GM19099 (cell line): ENCODE measurements around the gene INO80D.

Source experiments
- POLR2A ChIP-seq: IDR thresholded peaks from 3 replicates; pipeline ENCODE4 v1.6.1; 2011; ENCODE audit warnings: low read depth; ENCODE audit not compliant: insufficient read length; ENCODE audit errors: extremely low read depth

The INO80D gene

DNA sequence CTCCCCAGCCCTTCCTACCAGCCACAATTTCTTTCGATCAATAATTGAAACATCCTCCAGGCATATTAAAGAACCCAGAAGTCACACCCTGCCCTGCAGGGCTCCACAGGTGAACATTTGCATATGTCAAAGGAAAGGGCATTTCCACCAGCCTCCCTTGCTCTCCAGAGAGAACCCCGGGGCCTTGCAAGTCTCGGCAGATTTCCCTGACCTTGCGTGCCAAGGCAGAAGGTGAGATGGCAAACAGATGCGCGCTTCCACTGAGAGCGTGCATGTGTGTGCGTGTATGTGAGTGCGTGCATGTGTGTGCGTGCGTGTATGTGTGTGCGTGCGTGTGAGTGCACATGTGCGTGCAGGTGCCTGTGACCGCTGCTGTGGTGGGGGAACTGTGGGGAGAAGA lies 120.3 kb downstream of the INO80D start:
- no peak for TF ChIP-seq POLR2A

DNA sequence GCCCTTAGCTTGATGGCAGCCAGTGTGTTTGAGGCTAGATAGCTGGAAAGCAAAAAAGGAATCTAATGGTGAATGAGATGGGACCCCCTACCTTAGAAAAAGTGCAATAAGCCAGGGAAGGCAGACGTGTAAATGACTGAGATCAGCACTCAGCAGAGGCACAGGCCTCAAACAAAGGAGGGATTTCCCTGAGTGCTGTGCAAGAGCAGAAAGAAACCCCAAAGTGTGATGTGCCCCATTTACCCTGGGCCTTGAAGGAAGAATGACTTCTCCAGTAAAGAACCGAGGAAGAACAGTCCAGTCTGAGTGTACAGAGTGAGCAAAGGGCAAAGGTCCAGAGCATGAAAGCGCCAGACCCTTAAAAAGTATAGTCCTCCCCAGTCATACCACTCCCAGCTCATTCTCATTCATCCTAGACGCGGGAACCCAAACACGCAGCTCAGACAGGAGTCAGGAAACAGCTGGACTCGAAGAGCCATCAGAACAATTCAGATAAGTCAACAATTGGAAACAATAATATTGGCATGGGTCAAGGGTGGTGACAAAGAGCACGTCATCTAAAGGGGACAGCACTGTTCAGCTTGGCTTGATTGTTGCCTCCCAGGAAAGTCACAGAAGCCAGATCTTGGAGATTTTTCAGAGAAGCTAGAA lies 121.7 kb downstream of the INO80D start:
- no peak for TF ChIP-seq POLR2A

DNA sequence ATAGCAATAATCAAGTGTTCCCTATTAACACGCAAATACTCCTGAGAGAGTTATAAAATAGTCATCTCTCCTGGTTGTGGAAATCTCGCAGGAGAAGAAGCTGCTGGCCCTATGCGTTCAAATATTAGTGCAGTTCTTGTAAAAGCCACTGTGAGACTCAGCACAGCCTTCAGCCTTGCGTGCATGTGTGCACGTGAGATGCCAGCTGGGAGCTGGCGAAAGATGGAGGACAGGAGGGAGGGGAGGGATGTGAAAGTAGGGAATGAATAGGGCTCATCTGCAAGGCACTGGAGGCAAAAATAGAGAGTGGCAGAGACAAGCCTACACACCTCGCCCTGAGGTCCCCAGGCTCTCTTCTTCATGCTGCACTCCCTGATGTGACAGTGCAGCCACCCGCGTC lies 126.5 kb downstream of the INO80D start:
- no peak for TF ChIP-seq POLR2A

DNA sequence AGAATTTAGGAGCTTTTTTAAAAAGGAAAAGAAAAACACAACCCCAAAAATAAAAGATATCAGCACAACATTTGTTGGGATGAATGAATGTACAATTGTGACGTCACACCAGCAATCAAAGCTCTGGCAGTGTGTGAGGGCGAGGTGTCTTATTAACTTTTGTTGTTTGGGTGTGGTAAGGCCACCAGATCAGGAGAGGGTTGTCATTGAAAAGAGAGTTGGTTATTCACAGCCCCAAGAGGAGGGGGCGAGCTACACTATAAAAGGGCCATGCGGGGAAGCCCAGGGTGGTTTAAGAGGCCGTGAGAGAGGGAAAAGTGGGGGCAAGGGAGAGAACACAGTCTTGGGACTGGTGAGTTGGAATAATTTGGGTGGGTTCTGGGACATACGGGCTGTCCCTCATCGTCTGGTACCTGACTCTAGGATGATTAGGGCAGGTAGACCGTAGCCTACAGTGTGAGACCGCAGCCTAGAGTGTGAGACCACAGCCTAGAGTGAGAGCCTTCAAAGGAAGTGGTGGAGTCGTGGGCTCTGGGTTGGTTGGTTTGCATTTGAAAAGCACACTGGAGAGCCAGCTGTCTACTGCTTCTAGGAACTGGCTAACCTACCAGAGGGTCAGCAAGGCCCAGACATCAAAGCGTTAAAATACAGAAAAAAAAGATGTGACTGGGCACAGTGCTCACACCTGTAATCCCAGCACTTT lies 128.4 kb downstream of the INO80D start:
- TF ChIP-seq POLR2A: no peak

DNA sequence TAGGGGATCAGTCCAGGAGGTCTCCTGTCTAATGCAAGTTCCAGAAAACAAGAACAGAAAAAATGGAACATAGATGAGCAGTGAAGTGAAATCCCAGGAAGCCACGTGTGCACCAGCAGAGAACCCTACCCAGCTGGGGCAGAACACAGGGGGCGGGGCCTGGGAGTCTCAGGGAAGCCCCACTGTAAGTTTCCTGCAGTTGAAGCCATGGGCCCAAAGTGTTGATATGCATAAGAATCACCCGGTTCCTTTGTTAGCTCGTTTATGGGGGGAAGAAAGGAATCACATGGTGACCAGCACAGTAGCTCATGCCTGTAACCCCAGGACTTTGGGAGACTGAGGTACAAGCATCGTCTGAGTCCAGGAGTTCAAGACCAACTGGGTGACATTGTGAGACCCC lies 131.3 kb downstream of the INO80D start:
- TF ChIP-seq POLR2A: no peak

DNA sequence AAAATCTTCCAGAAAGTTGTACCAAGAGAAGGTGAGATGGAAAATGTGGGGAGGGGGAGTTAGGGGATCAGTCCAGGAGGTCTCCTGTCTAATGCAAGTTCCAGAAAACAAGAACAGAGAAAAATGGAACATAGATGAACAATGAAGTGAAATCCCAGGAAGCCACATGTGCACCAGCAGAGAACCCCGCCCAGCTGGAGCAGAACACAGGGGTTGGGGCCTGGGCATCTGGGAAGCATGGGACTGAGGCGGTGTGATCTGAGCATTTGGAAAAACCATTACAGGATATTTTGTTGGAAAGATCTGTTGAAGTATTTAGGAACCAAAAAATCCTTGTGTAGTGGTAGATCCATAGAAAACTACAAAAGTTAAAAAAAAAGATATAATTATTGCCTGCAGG lies 133.7 kb downstream of the INO80D start:
- TF ChIP-seq POLR2A: no peak

DNA sequence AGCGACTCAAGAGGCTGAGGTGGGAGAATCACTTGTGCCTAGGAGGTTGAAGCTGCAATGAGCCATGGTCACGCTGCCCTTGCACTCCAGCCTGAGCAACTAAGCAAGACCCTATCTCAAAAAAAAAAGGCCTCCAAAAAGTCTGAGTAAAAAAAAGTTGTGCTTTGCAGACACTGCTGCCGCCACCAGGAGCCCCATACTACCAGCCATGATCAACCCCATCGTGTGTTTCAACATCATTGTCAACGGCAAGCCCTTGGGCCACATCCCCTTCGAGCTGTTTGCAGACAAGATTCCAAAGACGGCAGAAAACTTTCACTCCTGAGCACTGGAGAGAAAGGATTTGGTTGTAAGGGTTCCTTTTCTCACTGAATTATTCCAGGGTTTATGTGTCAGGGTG lies 137.1 kb downstream of the INO80D start:
- TF ChIP-seq POLR2A: no peak

DNA sequence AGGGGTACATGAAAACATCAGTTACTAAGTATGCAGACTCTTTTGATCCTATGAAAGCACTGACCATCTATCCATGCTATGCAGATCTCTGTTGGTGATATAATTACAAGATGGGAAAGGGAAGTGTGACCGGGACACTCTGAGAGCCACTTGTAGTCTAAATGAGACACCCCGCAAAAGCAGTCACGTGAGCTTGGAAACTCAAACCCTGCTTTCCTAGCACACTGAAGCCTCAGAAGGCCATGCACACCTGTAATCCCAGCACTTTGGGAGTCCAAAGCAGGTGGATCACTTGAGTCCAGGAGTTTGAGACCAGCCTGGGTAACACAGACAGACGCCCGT lies 137.5 kb downstream of the INO80D start:
- no peak for TF ChIP-seq POLR2A

DNA sequence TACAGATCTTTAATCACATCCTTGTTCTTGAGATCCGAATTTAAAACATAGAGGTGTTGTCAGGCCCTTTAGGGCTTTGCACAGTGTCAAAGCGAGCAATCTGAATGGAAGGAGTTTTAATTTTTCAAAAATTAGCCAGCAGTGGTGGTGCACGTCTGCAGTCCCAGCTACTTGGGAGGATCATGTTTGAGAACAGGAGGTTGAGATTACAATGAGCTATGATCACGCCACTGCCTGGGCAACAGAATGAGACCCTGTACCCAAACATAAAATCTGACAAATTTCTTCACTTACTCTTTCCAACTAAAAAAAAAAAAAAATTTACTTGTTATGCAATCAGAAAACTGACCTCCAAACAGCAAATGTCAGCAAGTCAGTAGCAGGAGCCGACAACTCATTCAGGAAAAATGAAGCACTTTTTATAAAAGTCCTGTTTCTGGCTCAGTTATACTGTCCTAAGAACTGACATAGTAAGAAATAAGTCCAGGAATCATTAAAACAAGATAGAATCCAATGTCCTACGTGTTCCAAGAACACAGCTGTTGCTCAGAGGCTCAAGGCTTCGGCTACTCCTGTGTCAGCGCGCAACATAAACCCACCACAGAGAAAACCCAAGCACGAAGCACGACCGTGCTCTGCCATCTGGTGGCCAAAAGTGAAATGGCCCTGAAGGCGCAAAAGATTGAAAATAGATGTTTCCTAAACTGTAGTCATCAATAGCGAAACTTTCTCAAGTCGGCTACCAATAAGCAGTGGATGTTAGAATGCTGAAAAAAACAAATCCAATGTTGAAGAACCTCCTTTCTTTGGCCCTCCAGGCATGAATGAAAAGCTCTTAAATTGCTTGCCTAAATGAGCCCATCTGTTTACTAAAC lies 138.1 kb downstream of the INO80D start:
- TF ChIP-seq POLR2A: no peak

DNA sequence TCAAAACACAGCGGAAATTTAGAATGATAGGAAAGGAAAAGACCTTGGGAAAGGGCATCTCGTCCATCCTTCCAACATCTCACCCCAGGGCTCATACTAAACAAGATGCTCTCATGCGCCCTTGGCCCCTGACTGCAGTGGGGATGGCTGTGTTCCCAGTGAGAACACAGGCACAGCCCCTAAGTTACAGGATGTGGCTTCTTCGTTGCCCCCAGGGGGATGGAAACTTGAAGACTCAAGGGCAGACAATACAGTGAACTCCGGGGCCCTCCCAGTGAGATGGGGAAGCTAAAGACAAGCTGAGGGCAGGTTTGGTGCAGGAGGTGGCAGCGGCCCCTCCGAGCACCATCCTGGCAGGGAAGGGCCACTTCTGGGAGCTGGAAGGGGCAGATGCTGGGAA lies 139.7 kb downstream of the INO80D start:
- TF ChIP-seq POLR2A: no peak
